ENCODE results near the gene NTF4. TPM values are rescaled to one million over a fixed set of nuclear protein-coding genes. Genes with fewer than 3 reads are reported as not detected.

The NTF4 gene
- total and polyA plus RNA-seq, 9 donors, result 0.13 to 0.46 (median 0.25) TPM; not detected in 5

DNA sequence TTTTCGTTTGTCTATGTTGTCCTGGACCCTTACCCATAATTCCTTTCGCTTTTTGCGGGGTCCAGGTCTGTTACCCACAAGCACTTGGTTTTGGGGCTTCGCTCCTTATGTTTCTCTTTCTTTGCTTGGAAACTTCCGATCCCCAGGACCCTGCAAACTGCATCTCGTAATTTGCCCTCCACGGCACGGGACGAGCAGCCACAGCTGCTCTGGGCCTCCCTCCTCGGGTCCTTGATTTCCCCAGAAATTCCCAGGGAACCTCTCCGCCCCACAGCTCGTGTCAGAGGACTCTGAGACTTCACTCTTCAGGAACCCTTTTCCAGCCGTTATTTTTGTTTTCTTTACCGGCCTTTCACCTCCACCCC lies 21.2 kb upstream of the NTF4 start:
- DNase-seq, result no peak
- H3K36me3 ChIP-seq, result no peaks in the 10 kb centered on the region
- intact Hi-C loops (cut with DNase I), result no loop called here
- H3K27ac ChIP-seq, result peak overlapping the region; percentile 79 to 81
- peak overlapping the region; percentile 63 for H3K4me3 ChIP-seq
- peaks cover 10% of the 10 kb centered on the region for H3K4me1 ChIP-seq (ENCODE audit: insufficient read depth)
- WGBS, 3 donors, result 0 to 2% (median 1%) methylated on average over 14 of the region's 14 CpGs
- no peaks in the 10 kb centered on the region for H3K27me3 ChIP-seq
- H3K9me3 ChIP-seq, result no peaks in the 10 kb centered on the region
- no peak for TF ChIP-seq EP300 (IDR thresholded peaks at IDR 0.05)
- TF ChIP-seq CTCF (IDR thresholded peaks at IDR 0.05), result no peak
- no peak for TF ChIP-seq POLR2A (IDR thresholded peaks at IDR 0.05)

DNA sequence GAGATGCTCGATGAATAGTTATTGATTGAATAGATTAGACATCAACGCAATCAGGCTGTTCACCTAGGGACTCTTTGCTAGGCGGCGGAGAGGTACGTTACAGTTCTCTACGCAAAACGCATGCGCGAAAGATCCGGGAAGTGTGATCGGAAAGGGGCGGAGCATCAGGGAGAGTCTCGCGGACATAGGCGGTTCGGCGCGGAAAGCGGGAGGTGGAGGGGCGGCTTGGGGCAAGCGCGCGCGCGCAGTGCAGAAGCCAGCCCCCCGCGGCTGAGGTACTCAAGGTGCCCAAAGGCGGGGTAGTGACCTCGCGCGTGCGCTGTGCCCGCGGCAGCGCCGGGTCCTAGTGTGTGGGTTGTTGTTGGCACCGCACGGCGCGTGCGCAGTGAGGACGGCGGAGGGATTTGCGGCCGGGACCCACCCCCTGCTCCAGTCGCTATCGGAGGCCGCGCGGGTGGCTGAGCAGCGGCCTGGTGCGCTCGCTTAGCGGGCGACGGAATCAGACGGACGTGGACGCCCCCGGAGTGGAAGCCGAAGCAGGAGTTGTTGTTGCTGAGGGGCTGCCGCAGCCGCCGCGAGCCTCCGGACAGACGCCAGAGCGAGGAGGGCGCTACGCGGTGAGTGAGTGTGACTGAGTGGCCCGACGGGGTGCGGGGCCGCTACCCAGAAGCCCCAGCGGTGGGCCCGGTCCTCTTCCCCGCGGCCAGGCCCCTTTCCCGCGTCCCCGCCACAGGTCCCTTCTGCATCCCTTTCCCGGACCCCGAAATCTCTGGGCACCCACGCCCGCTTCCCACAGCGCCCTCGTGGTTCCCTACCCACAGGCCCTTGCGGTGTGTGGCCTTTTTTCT lies 20.6 kb upstream of the NTF4 start, which contains the start of gene SNRNP70:
Gene SNRNP70, plus strand, starts transcription at position 432 of the 848 bp plus-strand sequence. CDS start 964 bp downstream, outside the sequence.
- Histone ChIP-seq H3K4me1 (ENCODE audit: insufficient read depth) (peaks cover 10% of the 10 kb centered on the region), H3K27ac (peak within 1 kb of the TSS; percentile 79 to 81), H3K4me3 (peak within 1 kb of the TSS; percentile 63), H3K36me3 (no peaks in the 10 kb centered on the region), H3K27me3 (no peaks in the 10 kb centered on the region), H3K9me3 (no peaks in the 10 kb centered on the region)
- intact Hi-C loops (cut with DNase I), result no loop called here
- DNase-seq, result peak; percentile 99 to 100 (median 99)
- 0 to 1% (median 0%) methylated on average over 60 to 89 of the region's 89 CpGs for WGBS, 3 donors
- TF ChIP-seq CTCF (IDR thresholded peaks at IDR 0.05) (peak in 1 of 3 donors; percentile 34), EP300 (IDR thresholded peaks at IDR 0.05) (peak; percentile 57), POLR2A (IDR thresholded peaks at IDR 0.05) (peak; percentile 94)

GRCh38 chr19:49084206-49085019 lies 19.8 kb upstream of the NTF4 start:
- peak in 2 of 5 donors; percentile 21 to 46 for DNase-seq
- intact Hi-C loops (cut with DNase I), result no loop called here
- H3K36me3 ChIP-seq, result no peaks in the 10 kb centered on the region
- WGBS, 3 donors, result 62 to 68% (median 66%) methylated on average over 26 of the region's 26 CpGs
- H3K27ac ChIP-seq, result peak overlapping the region; percentile 79 to 81
- peak overlapping the region; percentile 63 for H3K4me3 ChIP-seq
- H3K27me3 ChIP-seq, result no peaks in the 10 kb centered on the region
- H3K4me1 ChIP-seq (ENCODE audit: insufficient read depth), result peaks cover 10% of the 10 kb centered on the region
- no peaks in the 10 kb centered on the region for H3K9me3 ChIP-seq
- TF ChIP-seq EP300 (IDR thresholded peaks at IDR 0.05) (no peak), CTCF (IDR thresholded peaks at IDR 0.05) (no peak), POLR2A (IDR thresholded peaks at IDR 0.05) (no peak)

DNA sequence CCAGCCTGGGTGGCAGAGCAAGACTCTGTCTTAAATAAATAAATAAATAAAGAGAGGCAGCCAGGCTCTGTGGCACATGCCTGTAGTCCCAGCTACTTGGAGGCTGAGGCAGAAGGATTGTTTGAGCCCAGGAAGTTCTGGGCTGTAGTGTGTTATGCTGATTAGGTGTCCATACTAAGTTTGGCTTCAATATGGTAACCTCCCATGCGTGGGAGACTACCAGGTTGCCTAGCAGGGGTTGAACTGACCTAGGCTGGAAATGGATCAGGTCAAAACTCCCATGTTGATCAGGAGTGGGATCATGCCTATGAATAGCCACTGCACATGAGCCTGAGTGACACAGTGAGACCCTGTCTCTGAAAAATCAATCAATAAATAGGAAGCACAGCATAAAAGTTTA lies 16.7 kb upstream of the NTF4 start:
- Histone ChIP-seq H3K27ac (no peak overlapping the region), H3K9me3 (no peaks in the 10 kb centered on the region), H3K4me1 (ENCODE audit: insufficient read depth) (peaks cover 3% of the 10 kb centered on the region), H3K4me3 (no peak overlapping the region), H3K36me3 (no peaks in the 10 kb centered on the region), H3K27me3 (no peaks in the 10 kb centered on the region)
- no peak for DNase-seq
- intact Hi-C loops (cut with DNase I), result no loop called here
- no peak for TF ChIP-seq CTCF (IDR thresholded peaks at IDR 0.05)
- no peak for TF ChIP-seq EP300 (IDR thresholded peaks at IDR 0.05)
- no peak for TF ChIP-seq POLR2A (IDR thresholded peaks at IDR 0.05)
- 56 to 79% (median 65%) methylated on average over 1 of the region's 1 CpG for WGBS, 3 donors

All from ovary (tissue), 9 donors.